Hippocampal formation (tissue), 2 donors: Measurements from ENCODE around the gene SPOCK1.
"Not testable (repeated sequence)": the region's sequence is repeated elsewhere in the genome, so short reads cannot be mapped to it uniquely, and the experiment has no call there.

ENCODE experiments used
- DNase-seq, 2 donors: peaks; one replicate each; lab custom pipeline; 2025; lab: John Stamatoyannopoulos, UW

The SPOCK1 gene

DNA sequence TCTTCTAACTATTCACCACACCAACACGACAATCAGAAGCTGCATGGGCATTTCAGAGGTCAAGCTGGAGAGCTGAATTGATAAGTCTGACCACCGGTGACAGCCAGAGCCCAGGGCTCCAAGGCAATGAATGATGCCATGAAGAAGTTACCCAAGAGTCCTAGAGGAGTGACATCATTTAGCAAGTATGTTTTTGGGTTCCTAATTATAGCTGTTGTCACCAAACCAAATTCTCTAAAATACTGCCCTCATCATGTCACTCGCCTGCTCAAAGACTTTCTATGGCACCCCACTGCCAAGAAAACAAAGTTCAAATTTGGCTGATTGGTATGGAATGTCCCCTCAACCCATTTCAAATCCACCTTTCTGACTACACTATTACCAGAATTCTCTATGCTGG is 235.1 kb downstream of the SPOCK1 start:
- DNase-seq = no peak

DNA sequence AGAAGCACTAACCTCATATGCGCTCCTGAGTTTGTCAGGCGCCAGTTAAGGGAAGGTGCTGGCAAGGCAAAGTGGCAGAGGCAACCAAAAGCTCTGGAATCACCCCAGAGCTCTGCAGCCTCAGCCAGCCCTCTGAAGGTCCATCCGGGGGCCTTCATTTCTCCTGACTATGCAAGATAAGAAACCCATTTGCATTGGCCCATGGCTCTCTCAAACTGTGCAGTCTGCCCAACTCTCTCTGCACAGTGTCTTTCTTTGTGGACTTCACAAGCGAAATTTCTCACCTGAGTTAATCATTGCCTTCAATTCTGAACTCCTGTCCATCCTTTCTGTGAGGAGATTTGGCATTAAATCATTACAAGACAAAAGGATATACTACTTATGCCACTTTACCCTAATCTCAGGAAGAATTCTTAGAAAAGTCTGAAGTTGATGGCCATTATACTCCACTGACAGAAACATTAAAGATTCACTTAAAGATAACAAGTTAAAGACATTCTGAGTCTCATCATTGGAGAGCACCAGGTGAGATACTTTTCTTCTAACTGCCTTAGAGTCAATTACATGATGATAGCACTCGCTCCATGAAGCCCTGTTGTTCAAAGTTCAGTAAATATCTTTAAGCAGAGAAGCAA is 235.6 kb downstream of the SPOCK1 start:
- no peak for DNase-seq

DNA sequence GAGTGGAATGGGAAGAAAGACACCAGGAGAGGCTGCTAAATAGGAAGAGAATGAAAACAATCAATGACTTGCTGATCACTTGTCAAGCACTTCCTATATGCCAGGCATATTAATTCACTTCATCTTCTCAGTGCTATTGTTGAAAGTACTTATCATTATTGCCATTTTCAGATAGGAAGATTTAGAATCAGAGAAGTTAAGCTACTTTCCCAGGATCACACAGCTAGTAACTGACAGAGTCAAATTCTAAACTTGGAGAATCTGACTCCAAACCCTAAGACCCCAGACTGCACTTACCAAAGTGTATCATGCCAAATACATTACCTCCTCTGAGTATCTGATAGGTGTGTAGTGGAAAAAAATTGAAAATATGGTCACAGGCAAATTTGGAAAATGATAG is 236.3 kb downstream of the SPOCK1 start:
- no peak for DNase-seq

DNA sequence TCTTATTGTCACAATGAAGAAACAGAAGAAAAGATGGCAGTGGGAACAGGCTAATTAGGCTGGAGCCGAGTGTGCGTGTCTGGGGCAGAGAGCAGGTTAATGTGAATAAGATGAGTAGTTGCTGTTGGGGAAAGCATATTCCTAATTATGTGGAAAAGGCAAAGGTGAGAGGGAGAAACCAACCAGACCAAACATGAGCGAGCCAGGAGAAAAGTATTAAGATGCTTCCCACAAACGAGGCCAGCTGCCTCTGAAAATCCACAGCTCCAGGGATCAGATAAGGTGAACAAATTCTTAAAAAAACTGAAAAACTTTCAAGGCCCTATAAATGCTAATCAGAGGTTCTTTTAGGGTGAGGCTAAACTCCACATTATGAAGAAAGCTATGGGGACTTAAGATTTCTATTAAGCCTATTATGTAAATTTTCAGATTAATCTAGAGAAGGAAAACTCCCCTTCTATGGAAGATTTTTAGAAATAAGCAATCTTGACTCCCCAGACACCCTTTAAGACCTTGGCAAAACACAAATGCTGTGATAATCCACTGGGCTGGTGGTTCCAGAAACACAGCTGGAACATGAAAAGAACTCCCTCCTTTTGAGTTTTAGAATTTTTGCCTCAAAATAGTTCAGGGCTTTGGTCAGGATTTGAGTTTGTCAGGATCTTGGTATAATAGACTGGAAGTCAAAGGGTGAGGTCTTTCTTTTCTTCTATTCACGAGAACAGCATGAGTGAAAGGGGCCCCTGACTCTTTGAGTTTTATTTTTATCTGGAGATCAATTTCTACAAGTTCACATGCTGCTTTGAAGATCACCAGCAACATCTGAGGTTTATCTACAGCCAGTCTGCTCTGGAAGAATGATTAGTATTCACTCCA is 238.1 kb downstream of the SPOCK1 start:
- DNase-seq = no peak

DNA sequence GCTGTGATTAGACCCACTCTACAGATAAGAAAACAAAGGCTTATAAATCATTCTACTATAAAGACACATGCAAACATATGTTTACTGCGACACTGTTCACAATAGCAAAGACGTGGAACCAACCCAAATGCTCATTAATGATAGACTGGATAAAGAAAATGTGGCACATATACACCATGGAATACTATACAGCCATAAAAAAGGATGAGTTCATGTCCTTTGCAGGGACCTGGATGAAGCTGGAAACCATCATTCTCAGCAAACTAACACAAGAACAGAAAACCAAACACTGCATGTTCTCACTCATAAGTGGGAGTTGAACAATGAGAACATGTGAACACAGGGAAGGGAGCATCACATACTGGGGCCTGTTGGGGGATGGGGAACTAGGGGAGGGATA is 240.0 kb downstream of the SPOCK1 start:
- DNase-seq = not testable (repeated sequence)

DNA sequence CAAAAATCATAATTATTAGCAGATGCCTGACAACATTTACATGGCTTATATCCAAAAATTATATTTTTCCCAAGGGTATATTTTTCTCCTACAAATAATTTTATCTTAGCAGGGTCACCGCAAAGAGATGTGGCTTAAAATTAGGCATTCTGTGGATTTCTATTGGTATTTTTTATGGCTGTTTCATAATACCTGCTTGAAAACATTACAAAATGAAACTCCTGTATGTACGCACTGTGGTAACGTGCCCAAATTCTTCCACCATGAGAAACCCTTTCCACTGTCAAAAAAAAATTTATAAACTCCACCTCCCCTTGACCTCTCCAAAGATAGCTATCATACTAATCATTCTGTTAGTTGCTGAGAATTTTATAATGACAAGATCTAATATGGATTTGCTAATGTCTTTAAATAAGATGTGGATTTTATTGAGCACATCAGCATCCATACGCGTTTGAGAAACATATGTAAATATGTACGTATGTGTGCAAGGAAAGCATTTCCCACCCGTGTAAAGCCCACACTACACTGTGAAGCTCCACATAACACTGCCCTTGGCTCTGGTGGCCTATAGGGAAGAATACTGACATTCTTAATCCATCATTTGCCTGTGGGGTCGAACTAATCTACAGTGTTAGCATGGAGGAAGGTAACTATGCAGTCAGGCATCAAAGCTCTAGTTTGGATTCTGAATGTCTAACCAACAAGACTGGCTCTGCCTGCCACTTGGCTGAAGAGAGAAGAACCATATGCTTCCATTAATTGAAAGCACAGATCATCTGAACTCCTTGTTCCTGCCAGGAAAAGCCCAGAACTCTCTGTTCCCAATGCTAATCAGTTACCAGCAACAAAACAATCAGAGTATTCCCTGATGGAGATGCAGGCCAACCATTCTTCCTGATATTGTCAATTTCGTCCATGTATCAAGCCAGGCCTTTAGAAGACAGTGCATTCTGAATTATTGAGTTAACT is 244.7 kb downstream of the SPOCK1 start:
- peak; percentile 17 to 80 for DNase-seq

DNA sequence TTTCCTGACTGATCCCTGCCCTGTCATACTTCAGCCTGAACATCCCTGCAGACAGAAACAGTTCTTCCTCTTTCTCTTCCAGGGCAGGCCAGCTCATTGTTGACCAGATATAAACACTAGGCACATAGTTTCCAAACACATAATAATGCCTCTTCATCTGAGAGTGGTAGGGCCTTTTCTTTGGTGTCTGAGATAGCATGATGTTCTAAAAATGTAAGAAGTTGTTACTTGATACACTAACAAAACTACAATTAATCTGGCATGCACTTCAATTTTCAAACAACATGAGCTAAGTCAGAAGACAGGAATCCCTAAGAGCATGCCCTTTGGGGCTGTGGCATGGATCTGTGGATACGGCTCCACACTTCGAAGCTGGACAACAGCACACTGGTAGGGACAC is 246.6 kb downstream of the SPOCK1 start:
- peak in 1 of 2 donors; percentile 34 for DNase-seq

DNA sequence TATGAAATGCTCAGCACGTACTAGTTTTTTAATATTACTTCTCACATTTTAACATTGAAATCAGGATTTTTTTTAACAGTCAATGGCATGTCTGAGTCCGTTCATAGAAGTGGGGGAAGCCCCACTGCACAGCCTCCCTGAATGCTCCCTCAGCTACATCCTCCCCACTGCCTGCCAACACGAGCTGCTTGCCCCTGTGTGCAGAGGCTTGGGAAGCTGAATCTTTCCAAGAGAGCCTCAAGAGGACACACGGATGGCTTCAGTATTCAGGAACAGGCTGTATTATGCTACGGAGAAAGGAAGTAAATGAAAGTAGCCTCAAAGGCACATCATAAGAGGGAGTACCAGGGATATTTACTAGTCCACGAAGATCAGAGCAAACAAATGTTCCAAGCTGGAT is 248.7 kb downstream of the SPOCK1 start:
- no peak for DNase-seq

DNA sequence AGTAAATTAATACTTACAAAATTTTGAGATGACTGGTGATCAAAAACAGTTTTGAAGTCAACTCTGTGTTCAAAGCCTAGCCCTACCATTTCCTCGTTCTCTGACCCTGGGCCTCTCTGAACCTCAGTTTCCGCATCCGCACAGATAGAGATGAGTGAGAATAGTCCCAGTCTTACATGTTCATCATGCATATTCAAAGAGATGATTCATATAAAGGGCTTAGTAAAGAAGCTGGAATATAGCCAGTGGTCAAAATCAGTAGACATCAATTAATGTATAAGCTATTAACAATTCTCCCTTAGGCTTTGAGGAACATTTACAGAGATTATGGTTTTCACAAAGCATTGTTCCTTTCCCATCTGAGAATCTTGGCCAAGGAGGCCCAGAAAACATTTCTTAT is 250.6 kb downstream of the SPOCK1 start:
- DNase-seq = no peak

DNA sequence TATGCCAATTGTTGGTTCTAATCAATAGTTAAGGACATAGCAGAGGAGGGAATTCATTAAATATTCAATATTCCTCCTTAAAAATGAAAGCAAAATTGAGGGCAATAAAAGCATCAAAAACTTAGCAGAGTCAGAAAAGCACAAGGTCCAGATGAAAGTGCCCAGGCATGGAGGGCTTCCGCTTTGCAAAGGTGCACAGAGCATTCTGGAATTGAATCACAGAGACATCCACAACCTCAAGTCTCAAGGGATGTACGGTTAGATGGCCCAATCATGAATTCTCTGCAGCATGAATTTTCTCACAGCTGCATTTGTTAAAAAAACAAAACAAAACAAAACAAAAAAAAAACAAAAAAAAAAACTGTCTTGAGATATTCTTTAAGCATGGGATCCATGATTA is 253.7 kb downstream of the SPOCK1 start:
- DNase-seq = no peak

DNA sequence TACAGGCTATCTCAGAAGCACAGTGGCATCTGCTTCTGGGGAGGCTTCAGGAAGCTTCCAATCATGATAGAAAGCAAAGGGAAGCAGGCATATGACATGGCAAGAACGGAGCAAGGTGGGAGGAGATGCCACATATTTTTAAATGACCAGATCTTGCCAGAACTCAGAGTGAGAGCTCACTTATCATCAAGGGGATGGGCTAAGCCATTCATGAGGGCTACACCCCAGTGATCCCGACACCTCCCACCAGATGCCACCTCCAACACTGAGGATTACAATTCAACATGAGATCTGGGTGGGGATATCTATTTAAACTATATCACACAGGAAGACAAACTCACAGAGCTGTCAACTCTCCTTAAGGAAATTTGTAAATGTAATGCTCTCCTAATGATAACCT is 258.8 kb downstream of the SPOCK1 start:
- DNase-seq = no peak

DNA sequence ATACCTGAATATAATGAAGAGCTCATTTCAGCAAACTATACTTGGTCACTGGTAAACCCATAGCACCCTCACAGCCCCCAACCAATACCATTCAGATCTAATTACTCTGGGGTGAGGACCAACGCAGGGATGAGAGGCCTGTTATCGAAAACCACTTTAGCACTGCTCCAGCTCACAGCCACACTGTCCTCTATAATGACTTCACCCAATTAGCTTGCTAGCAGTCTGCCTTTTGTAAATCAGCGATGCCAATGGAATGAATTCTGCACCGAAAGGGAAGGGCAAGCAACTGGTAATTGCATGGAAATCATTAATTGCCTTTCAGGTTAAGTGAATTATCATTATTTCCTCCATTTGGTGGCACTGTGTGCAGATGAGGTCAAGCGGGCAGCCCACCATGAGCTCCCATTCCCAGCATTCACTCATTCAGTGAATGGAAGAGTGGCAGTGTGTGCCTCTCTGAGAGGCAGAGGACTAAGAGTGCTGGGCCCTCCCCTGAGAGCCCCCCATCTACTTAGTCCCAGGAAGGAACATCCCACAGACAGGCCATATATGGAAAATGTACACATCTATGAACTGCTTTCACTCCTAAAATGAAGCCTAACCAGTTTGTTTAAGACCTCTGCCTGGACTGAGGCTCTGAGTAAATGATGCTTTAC is 262.1 kb downstream of the SPOCK1 start:
- DNase-seq = no peak

DNA sequence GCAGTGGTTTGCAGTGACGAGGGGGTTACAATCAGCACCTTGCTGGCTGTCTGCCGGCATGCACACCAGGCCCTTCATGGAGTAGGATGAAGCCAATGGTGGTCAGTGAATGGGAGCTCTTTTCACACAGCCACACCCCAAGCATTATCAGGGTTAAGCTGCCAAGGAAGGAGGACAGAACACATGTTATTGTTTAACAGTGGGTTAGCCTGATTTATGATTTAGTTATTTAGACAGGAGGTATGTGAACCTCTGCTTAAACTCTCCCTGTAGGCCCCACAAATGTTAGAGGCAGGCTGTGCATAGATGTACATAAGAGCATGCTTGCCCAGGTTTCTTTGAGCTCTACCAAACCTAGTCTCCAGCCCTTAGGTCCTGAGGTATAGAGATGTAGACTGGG is 262.9 kb downstream of the SPOCK1 start:
- DNase-seq = no peak

DNA sequence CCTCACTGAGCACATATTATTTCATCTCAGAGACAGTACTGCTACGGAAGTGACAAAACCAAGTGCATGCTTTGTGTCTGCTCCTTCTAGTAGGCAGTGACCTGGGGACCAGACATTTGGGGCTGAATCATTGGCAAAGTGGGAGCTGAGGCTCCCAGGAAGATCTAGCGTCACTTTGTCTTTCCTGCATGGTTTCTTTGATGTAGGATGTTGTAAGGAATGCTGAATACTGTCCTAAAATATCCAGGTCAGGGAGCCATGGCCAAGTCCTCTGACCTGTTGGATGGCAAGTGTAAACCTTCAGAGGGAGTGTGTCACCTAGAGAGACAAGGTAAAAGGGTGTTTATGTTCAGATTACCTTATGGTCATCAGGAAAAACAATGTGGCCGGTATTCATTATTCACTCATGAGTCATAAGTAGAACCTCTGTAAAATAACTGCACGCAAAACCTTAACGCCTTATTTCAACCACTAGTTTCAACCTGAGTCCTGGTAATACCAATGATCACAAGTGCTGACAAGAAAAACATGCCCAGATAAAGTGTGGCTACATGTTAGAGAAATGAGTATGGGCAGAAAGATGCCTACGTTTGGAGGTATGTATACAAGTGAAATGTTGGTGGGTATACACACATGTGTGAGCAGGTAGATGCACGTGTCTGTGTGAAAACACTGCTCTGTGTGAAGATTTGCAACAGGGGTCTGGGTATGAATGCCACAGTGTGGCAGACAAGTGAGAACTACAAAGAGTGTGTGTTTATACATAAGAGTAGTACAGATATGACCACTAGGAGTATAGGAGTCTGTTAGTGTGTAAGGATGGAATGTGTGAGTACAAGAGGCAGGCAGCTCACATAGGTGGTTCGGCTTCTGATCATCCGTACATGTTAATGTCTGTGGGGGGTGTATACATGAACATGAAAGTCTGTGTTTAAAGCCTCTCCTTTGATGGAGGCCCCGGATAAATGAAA is 263.9 kb downstream of the SPOCK1 start:
- DNase-seq = no peak

DNA sequence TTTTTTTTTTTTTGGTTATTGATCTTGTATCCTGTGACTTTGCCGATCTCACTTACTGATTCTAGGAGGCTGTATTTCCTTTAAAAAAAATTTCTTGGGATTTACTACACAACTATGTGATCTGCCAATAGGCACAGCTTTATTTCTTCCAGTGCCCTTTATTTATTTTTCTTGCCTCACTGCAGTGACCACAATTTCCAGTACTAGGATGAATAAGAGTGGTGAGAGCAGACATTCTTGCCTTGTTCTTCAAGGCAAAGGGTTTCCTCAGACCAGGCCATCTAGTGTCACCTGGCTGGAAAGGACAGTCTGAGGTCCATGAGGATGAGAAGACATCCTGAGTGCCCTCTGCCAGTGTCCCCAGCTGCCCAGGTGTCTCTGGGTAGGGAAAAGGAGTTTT is 265.4 kb downstream of the SPOCK1 start:
- DNase-seq = no peak

DNA sequence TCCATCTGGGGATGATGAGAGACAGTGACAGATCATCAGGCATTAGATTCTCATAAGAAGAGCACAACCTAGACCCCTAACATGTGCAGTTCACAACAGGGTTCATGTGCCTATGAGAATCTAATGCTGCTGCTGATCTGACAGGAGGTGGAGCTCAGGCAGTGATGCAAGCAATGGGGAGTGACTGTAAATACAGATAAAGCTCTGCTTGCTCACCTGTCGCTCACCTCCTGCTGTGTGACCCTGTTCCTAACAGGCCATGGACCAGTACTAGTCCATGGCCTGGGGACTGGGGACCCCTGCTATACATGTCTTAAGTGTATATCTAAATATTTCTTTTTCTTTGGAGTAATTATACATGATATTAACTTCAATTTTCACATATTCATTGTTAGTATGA is 265.8 kb downstream of the SPOCK1 start:
- not testable (repeated sequence) for DNase-seq

DNA sequence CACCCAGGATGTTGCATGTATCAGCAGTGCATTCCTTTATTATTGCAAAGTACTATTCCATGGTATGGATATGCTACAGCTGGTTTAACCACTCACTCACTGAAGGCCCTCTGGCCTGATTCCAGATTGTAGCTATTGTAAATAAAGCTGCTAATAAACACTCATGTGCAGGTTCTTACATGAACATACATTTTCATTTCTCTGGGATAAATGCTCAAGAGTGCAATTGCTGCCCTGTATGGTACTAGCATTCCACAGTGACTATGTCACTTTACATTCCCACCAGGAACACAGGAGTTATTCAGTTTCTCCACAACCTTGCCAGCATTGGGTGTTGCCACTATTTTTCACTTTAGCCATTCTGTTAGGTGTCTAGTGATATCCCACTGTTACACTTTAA is 267.6 kb downstream of the SPOCK1 start:
- no peak for DNase-seq

DNA sequence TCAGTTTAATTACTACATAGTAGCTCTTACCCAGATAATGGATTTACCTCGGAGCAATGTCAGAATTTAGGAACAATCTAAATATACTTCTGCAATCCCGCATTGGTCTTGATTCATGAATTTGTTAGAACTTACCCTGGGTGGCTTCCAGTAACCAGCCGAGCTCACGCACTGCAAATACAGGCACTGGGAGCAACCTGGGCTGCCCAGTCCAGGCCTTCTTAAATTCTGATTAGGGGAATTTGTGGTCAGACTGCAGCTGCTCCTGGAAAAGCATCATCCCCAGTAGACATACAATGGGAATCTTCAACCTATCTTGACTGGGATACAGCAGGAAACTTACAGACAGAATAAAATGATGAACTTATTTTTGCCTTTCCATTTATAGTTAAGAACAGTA is 270.3 kb downstream of the SPOCK1 start:
- DNase-seq = no peak

DNA sequence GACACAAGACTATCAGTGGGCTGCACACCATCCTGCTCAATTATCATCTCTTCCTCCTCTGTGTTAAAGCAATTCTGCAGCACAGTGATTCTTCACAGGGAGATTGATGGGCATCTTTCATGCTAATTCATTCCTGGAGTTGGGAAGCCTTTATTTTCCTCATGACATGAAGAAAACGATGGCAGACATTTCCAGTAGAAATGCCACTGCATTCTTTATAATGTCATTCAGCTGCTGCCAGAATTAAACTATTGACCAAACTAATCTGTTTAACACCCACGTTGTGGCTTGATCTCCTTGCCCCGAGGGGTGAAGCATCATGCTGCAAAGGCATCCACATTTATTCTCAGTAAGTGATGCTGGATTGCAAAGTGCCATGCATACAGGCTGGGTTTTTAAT is 273.0 kb downstream of the SPOCK1 start:
- no peak for DNase-seq
